Measurements from ENCODE around the gene ASAP3. TPM values are rescaled to one million over a fixed set of nuclear protein-coding genes. Genes with fewer than 3 reads are reported as not detected.

Gene ASAP3
- total RNA-seq, 1 donor from 2014 or later, result 96.6 TPM

GRCh38 chr1:23472351-23473036 lies 11.5 kb downstream of the ASAP3 start:
- no peak for DNase-seq (ENCODE audit: low spot score in 2 of 2, unreplicated experiment in 2 of 2)
- no peaks in the 10 kb centered on the region for H3K9me3 Mint-ChIP-seq
- no peaks in the 10 kb centered on the region for H3K27me3 Mint-ChIP-seq (ENCODE audit: low read depth)
- H3K4me1 Mint-ChIP-seq, result peaks cover 2% of the 10 kb centered on the region
- no peak overlapping the region for H3K27ac Mint-ChIP-seq
- H3K36me3 Mint-ChIP-seq, result peaks cover 2% of the 10 kb centered on the region
- TF ChIP-seq, protein P1, sequence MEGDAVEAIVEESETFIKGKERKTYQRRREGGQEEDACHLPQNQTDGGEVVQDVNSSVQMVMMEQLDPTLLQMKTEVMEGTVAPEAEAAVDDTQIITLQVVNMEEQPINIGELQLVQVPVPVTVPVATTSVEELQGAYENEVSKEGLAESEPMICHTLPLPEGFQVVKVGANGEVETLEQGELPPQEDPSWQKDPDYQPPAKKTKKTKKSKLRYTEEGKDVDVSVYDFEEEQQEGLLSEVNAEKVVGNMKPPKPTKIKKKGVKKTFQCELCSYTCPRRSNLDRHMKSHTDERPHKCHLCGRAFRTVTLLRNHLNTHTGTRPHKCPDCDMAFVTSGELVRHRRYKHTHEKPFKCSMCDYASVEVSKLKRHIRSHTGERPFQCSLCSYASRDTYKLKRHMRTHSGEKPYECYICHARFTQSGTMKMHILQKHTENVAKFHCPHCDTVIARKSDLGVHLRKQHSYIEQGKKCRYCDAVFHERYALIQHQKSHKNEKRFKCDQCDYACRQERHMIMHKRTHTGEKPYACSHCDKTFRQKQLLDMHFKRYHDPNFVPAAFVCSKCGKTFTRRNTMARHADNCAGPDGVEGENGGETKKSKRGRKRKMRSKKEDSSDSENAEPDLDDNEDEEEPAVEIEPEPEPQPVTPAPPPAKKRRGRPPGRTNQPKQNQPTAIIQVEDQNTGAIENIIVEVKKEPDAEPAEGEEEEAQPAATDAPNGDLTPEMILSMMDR (IDR thresholded peaks at IDR 0.05; ENCODE audit: unreplicated experiment), result no peak
- H3K4me3 Mint-ChIP-seq, result no peak overlapping the region

- H3K9me3 Mint-ChIP-seq, result no peaks in the 10 kb centered on the region
- H3K4me1 Mint-ChIP-seq, result peaks cover 2% of the 10 kb centered on the region
- H3K27ac Mint-ChIP-seq, result no peak overlapping the region
- H3K4me3 Mint-ChIP-seq, result no peak overlapping the region
- TF ChIP-seq, protein P1 (IDR thresholded peaks at IDR 0.05; ENCODE audit: unreplicated experiment), result no peak
- DNase-seq (ENCODE audit: low spot score in 2 of 2, unreplicated experiment in 2 of 2), result no peak
- no peaks in the 10 kb centered on the region for H3K36me3 Mint-ChIP-seq
- H3K27me3 Mint-ChIP-seq (ENCODE audit: low read depth), result no peaks in the 10 kb centered on the region
Measured at GRCh38 chr1:23471473-23472075, 12.4 kb downstream of the ASAP3 start.

GRCh38 chr1:23470282-23471070 lies 13.5 kb downstream of the ASAP3 start:
- DNase-seq (ENCODE audit: low spot score in 2 of 2, unreplicated experiment in 2 of 2), result no peak
- H3K4me1 Mint-ChIP-seq, result peaks cover 2% of the 10 kb centered on the region
- H3K27ac Mint-ChIP-seq, result no peak overlapping the region

DNA sequence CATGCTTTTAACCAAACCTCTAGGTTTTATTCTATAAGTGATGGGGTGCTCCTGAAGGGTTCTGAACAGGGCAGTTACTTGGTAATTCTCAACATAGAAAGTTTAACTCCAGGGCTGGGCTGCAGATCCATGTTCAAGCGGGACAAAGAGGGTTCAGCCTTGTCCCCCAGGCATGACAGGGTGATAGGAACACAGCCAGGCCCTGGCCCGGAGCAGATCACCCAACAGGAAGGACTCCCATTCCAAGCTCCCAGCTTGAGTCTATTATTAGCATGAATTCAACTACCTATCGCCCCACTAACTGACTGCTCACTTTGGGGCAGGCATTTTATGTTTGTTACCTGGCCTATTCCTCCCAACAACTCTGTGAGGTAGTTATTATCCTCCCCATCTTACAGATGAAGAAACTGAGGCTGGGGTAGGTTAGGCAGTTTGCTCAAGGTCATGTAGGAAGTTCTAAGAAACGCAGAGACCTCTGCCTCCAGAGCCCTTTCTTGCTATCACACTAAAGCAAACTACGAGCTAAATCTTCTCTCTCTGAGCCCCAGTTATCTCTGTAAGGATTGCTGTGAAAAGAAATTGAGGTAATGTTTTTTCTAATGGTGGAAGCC lies 14.5 kb downstream of the ASAP3 start:
- no peaks in the 10 kb centered on the region for H3K27me3 Mint-ChIP-seq (ENCODE audit: low read depth)
- H3K27ac Mint-ChIP-seq, result no peak overlapping the region
- no peak for DNase-seq (ENCODE audit: low spot score in 2 of 2, unreplicated experiment in 2 of 2)
- TF ChIP-seq, protein P1 (IDR thresholded peaks at IDR 0.05; ENCODE audit: unreplicated experiment), result no peak
- no peaks in the 10 kb centered on the region for H3K9me3 Mint-ChIP-seq
- H3K4me1 Mint-ChIP-seq, result no peaks in the 10 kb centered on the region
- H3K4me3 Mint-ChIP-seq, result no peak overlapping the region
- no peaks in the 10 kb centered on the region for H3K36me3 Mint-ChIP-seq

More at GRCh38 chr1:23470282-23471070, 13.5 kb downstream of the ASAP3 start:
- TF ChIP-seq, protein P1 (IDR thresholded peaks at IDR 0.05; ENCODE audit: unreplicated experiment), result no peak
- H3K9me3 Mint-ChIP-seq, result no peaks in the 10 kb centered on the region
- H3K27me3 Mint-ChIP-seq (ENCODE audit: low read depth), result no peaks in the 10 kb centered on the region
- H3K4me3 Mint-ChIP-seq, result no peak overlapping the region
- H3K36me3 Mint-ChIP-seq, result no peaks in the 10 kb centered on the region

DNA sequence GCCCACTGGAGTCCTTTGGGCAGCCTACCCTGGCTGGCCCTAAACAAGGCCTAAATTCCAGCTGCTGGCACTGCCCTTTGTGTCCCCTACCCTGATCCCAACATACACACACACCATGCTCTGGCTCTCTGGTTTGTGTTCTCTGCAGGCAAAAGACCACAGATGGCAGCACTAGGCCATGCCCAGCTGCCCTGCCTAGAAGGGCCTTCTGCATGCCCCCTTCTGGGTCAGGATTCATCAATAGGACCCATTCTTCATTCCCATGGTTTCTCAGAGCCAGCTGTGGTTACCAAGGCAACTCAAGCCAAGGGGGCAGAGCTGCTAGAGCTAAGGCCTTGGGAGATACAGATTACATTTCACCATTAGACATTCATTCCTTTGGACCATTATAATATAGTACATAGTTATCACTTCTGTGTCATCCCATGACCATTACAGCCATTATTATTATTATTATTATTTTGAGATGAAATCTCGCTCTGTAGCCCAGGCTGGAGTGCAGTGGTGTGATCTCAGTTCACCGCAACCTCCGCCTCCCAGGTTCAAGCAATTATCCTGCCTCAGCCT lies 17.5 kb downstream of the ASAP3 start:
- Mint-ChIP-seq H3K27ac (no peak overlapping the region), H3K4me3 (no peak overlapping the region), H3K27me3 (ENCODE audit: low read depth) (no peaks in the 10 kb centered on the region), H3K4me1 (no peaks in the 10 kb centered on the region), H3K36me3 (peaks cover 8% of the 10 kb centered on the region), H3K9me3 (peaks cover 5% of the 10 kb centered on the region)
- TF ChIP-seq, protein P1 (IDR thresholded peaks at IDR 0.05; ENCODE audit: unreplicated experiment), result no peak
- no peak for DNase-seq (ENCODE audit: low spot score in 2 of 2, unreplicated experiment in 2 of 2)
